Transverse colon (tissue), 3 donors: ENCODE results near the gene C19orf85.

Experiments used
- POLR2A ChIP-seq: fragments of 450-650 bp; IDR thresholded peaks from one replicate; pipeline ENCODE4 v1.6.1; 2016; ENCODE audit warnings: antibody characterized with exemption, mild to moderate bottlenecking, moderate library complexity
- TF ChIP-seq, protein P1 (sequence below), 5 experiments: fragments of 200-600 bp in 3 of 5; fragments of 450-650 bp in 2 of 5; sonication (generic) in 3 of 5; IDR thresholded peaks; 1 replicate in 2 of 5; 2 replicates in 3 of 5; pipeline ENCODE4 v1.5.1; 2016 to 2017; ENCODE audit warnings: antibody characterized with exemption in 5 of 5, inconsistent platforms in 3 of 5, mild to moderate bottlenecking in 2 of 5, moderate library complexity in 1 of 5

DNA sequence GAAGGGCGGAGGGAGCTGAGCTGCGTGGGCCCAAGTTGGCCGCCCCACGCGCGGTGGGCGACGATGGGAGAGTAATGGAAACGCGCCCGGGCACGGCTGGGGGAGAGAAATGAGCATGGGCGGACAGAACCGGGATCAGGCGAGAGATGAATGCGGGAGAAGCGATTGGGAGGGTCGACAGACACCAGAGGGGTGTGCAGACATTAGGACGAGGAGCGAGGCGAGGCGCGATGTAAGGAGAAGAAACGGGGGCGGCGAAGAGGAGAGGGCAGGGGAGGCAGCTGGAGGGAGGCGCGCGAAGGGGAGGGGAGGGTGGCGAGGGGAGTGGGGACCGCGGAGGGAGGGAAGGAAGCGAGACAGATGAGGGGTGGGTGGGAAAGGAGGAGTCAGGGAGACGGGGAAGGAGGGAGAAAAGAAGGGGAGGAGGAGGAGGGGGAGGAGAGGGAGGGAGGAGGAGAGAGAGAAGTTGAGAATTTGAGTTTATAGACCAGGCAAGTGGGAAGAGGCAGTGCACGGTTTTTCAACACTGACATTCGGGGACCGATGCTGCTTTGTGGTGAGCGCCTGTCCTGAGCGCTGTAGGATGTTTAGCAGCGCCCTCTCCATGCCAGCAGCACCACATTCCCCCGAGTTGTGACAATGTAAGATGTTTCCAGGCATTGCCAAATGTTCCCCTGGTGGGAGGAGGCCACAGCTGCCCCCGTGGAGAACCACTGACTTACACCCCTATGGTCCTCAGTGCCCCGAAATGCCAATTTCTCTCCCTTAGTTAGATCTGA lies 21.3 kb downstream of the C19orf85 start, which contains the start of gene SHISA7:
- TF ChIP-seq POLR2A, result no peak
- TF ChIP-seq, protein P1, sequence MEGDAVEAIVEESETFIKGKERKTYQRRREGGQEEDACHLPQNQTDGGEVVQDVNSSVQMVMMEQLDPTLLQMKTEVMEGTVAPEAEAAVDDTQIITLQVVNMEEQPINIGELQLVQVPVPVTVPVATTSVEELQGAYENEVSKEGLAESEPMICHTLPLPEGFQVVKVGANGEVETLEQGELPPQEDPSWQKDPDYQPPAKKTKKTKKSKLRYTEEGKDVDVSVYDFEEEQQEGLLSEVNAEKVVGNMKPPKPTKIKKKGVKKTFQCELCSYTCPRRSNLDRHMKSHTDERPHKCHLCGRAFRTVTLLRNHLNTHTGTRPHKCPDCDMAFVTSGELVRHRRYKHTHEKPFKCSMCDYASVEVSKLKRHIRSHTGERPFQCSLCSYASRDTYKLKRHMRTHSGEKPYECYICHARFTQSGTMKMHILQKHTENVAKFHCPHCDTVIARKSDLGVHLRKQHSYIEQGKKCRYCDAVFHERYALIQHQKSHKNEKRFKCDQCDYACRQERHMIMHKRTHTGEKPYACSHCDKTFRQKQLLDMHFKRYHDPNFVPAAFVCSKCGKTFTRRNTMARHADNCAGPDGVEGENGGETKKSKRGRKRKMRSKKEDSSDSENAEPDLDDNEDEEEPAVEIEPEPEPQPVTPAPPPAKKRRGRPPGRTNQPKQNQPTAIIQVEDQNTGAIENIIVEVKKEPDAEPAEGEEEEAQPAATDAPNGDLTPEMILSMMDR (IDR thresholded peaks at IDR 0.05), result no peak
